ENCODE data around the gene PRR33.

Gene PRR33

GRCh38 chr11:1864231-1864630 lies 27.5 kb downstream of the PRR33 start:
- TF ChIP-seq CTCF (conservative IDR thresholded peaks at IDR 0.05; ENCODE audit: low read length), result no peak
- DNase-seq (ENCODE audit: low read depth), result no peak
- peak overlapping the region; percentile 5; the same call in 1 of the 2 replicates for H3K4me3 ChIP-seq (ENCODE audit: low read length)

GRCh38 chr11:1863352-1864216 lies 28.1 kb downstream of the PRR33 start:
- no peak for TF ChIP-seq CTCF (conservative IDR thresholded peaks at IDR 0.05; ENCODE audit: low read length)
- peak overlapping the region; percentile 24 for H3K4me3 ChIP-seq (ENCODE audit: low read length)

GRCh38 chr11:1862588-1863351 lies 28.9 kb downstream of the PRR33 start:
- H3K4me3 ChIP-seq (ENCODE audit: low read length), result no peak overlapping the region
- no peak for DNase-seq (ENCODE audit: low read depth)

More at GRCh38 chr11:1863352-1864216, 28.1 kb downstream of the PRR33 start:
- peak; percentile 86 for DNase-seq (ENCODE audit: low read depth)

GRCh38 chr11:1861435-1862411 lies 30.0 kb downstream of the PRR33 start:
- H3K4me3 ChIP-seq (ENCODE audit: low read length), result no peak overlapping the region
- no peak for DNase-seq (ENCODE audit: low read depth)
- TF ChIP-seq CTCF (conservative IDR thresholded peaks at IDR 0.05; ENCODE audit: low read length), result no peak

More at GRCh38 chr11:1862588-1863351, 28.9 kb downstream of the PRR33 start:
- TF ChIP-seq CTCF (conservative IDR thresholded peaks at IDR 0.05; ENCODE audit: low read length), result no peak

- no peak overlapping the region for H3K4me3 ChIP-seq (ENCODE audit: low read length)
- no peak for DNase-seq (ENCODE audit: low read depth)
- TF ChIP-seq CTCF (conservative IDR thresholded peaks at IDR 0.05; ENCODE audit: low read length), result no peak
These were observed 31.6 kb downstream of the PRR33 start for GRCh38 chr11:1860108-1860507.

GRCh38 chr11:1859004-1859403 lies 32.7 kb downstream of the PRR33 start:
- DNase-seq (ENCODE audit: low read depth), result no peak
- no peak for TF ChIP-seq CTCF (conservative IDR thresholded peaks at IDR 0.05; ENCODE audit: low read length)

More at GRCh38 chr11:1859004-1859403, 32.7 kb downstream of the PRR33 start:
- no peak overlapping the region for H3K4me3 ChIP-seq (ENCODE audit: low read length)
